GM19025 (cell line): ENCODE results near the gene SYCN.

Experiments
- ATAC-seq: cut with Tn5 transposase; IDR thresholded peaks from one replicate; pipeline ENCODE4 v1.9.1; 2021; ENCODE audit warnings: mild to moderate bottlenecking, low read depth, moderate library complexity; ENCODE audit not compliant: unreplicated experiment

The SYCN gene

DNA sequence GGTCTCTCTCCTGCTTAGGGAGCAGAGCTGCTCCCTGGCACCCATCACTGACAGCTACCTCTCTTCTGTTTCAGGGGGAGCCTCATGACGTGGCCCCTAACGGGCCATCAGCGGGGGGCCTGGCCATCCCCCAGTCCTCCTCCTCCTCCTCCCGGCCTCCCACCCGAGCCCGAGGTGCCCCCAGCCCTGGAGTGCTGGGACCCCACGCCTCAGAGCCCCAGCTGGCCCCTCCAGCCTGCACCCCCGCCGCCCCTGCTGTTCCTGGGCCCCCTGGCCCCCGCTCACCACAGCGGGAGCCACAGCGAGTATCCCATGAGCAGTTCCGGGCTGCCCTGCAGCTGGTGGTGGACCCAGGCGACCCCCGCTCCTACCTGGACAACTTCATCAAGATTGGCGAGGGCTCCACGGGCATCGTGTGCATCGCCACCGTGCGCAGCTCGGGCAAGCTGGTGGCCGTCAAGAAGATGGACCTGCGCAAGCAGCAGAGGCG lies 30.5 kb downstream of the SYCN start:
- no peak for ATAC-seq

DNA sequence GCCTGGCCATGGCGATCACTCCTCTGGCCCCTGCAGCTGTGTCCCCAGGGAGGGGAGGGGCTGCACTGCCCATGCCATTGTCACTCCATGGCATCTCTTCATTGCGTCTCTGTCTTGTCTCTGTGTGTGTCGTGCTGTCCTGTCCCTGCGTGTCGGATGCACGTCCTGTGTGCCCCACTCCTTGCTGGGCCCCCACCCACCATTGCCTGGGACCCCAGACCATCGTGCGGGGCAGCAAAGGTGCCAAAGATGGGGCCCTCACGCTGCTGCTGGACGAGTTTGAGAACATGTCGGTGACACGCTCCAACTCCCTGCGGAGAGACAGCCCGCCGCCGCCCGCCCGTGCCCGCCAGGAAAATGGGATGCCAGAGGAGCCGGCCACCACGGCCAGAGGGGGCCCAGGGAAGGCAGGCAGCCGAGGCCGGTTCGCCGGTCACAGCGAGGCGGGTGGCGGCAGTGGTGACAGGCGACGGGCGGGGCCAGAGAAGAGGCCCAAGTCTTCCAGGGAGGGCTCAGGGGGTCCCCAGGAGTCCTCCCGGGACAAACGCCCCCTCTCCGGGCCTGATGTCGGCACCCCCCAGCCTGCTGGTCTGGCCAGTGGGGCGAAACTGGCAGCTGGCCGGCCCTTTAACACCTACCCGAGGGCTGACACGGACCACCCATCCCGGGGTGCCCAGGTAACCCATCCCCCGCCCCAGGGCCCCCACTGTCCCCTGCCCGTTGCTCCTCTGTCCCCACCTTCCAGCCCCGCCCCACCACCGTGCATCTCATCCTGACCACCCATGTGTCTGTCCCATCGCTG lies 31.2 kb downstream of the SYCN start:
- no peak for ATAC-seq

DNA sequence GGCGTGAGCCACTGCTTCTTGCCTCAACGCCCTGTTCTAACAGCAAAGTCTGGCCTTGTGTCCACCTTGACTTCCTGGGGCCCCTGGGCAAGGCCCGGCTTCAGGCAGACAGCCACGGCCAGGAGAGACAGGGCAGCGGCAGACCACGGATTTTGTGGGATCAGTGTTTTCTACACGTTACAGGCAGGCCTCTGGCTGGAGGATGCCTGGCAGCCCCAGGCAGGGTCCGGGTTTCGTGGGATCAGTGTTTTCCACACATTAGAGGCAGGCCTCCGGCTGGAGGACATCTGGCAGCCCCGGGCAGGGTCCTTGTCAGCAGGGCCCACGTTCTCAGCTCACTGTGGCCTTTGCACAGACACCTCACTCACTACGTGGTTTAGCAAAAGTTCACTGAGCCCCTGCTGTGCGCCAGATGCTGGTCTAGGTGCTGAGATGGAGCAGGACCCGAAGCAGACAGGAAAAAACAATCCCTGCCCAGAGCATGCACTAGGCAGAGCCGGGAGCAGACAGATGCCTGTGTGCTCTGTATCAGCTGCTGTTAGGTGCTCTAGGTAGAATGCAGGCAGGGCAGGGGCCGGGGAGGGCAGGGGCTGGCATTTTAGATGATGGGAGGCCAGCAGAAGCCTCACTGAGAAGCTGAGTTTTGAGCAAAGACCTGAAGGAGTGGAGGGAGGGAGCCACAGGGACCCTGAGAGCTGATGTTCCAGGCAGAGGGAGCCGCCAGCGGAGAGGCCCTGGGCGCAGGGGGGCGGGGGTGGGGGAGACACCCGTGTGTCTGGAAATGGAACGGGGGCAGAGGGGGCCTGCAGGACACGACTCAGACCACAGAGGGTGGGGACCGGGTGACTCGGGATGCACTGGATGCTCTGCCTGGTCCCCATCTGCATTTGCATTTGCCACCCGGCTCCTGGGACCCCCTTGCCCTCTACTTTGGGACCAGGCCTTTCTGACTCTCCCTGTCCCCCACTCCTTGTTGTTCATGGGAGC lies 32.3 kb downstream of the SYCN start:
- ATAC-seq: no peak

GRCh38 chr19:39170386-39171231 lies 33.5 kb downstream of the SYCN start:
- no peak for ATAC-seq

- ATAC-seq: no peak
Observed at GRCh38 chr19:39169143-39169810, 34.8 kb downstream of the SYCN start.

DNA sequence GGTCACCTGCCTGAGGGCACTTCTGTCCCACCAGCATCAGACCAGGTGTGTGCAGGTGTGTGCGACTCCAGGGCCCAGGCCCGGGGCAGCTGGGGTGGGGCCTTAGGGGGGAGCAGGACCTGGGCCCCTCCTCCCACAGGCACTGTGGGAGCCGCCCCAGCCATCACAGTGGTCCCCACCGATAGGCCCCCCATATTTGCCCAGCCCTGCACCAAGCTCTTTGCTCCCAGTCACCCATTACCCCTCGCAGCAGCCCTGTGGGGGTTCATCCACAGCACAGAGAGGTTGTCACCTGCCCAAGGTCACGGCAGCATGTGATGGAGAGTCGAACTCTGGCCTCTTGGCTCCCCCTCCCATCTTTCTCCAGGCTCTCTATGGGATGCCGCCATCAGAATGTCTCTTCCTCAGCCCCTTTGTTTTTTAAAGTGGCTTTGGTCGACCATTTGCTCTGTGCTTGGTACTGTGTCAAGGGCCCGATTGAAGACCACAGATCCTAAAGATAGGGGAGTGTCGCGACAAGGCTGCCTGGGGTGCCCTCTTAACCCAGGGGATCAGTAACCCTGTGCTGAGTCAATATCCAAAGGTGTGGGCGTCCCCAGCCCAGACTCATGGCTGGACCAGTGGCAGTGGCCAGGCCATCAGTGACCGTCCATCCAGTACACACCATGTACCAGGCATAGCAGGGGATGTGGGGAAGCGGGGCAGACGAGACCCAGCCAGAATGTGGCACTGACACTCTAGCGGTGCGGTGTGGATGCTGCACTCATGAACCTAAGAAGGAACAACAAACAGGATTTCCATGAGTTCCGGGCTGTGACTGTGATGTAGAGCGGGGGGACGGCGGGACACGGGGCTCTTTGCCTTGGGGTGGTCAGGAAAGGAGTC lies 35.6 kb downstream of the SYCN start:
- no peak for ATAC-seq

DNA sequence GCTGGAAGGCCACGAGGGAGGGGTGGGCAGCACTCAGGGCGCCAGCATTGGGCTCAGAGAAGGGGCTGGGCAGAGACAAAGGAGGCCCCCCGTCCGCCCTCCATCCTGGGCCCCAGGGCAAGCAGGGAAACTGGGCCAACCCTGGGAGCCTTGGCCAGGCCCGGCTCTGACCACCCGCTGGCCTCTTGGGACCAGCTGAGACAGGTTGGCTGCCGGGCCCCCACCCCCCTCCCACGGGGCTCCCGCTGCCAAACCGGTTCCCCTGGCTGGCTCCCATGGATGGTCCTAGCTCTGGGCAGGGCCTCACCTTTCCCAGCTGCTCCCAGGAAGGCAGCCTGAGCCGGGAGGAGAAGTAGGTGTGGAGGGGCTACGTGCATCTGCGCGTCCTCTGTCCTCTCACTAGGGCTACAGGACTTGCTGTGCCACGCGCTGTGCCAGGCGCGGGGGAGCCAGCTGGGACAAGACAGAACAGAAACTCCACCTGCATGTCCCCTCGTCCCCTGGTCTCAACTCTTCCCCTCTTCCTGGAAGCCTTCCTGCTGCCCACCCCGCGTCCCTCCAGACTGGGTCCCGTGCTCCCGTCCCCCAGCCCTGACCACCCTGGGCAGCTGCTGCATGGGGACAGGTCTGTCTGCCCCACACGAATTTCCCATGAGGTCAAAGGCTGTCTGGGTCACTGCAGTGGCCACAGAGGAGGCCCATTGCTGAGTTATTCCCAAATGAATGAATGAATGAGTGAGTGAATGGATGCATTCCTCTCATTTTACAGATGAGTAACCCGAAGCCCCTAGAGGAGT lies 36.4 kb downstream of the SYCN start:
- ATAC-seq: no peak

DNA sequence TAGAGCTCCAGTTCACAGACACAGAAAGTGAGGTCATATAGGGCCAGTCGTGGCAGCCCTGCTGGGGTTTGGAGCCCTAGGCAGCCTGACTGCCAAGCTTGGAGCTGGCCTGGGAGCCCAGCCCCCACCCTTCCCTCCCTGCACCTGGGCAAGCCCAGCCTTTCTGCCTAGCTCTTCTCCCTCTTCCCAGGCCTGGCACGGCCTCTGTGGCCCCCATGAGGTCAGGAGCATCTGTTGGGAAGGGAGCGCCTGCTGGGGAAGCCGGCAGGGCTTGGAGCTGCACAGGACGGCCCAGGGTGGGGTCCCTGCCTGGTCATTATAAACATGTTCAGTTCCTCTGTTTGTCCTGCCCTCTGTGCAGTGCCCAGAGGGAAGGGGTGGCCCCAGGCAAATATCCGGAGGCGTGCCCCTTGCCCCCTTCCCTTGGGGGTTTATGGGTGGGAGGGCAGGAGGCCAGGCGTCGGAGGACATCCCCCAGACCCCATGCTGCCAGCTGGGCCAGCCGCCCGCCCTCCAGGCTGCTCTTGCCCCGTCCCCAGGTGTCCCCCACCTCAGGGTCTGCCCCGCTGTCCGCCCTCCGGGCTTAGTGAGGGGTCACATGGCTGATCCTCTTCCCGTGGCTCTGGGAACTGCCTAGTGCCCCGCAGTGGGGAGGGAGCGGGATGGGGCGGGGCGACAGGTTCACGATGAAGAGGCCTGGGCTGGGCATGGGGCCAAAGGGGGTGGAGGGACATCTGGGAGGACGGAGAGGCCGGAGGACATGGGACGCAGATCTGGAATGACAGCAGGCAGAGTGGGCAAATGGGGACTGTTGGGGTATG lies 37.3 kb downstream of the SYCN start:
- no peak for ATAC-seq

DNA sequence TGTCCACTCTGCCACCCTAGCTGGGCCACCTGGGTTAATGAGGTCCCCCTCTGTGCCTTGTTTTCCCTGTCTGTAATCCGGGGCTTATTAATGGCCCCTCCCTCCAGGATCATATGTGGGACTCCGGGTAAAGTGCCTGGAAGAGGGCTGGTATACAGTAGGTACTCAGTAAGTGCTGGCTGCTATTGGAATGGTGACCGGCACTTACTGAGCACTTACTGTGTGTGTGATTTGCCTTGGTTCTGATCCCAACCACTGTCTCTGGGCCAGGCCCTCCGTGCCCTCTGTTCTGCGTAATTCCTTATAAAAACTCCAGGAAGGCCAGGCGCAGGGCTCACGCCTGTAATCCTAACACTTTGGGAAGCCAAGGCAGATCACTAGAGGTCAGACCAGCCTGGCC lies 38.2 kb downstream of the SYCN start:
- ATAC-seq: no peak

DNA sequence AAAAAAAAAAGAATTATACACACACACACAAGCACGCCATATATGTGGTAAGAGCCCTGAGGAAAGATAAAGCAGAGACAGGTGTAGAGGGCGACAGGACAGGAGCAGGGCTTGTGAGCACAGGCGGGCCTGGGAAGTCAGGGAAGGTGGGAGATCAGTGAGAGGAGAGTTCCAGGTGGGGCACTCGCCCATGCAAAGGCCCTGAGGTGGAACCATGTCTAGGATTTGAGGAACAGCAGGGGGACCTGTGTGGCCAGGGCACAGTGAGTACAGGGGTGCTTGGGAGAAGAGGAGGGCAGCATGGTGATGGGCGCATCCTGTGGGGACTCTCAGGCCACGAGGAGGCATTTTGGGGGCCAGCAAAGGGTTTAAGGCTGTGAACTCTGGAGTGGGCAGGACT lies 39.8 kb downstream of the SYCN start:
- no peak for ATAC-seq

DNA sequence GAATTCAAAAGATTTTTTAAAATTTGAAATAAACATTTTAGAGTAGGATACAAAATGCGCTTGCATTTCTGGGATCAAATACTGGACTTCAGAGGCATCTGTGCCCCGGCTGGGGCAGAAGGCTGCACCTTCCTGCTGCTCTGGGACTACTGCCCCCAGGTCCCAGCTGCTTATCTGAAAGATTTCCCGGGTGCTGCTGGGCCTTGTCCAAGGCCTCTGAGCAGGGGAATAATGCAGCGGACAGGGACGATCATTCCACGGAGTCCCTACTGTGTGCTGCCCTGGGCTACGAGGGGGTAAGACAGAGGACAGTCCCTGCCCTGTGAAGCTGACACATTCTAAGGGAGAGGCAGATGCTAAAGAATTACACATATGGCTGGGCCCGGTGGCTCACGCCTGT lies 40.4 kb downstream of the SYCN start:
- ATAC-seq: no peak

DNA sequence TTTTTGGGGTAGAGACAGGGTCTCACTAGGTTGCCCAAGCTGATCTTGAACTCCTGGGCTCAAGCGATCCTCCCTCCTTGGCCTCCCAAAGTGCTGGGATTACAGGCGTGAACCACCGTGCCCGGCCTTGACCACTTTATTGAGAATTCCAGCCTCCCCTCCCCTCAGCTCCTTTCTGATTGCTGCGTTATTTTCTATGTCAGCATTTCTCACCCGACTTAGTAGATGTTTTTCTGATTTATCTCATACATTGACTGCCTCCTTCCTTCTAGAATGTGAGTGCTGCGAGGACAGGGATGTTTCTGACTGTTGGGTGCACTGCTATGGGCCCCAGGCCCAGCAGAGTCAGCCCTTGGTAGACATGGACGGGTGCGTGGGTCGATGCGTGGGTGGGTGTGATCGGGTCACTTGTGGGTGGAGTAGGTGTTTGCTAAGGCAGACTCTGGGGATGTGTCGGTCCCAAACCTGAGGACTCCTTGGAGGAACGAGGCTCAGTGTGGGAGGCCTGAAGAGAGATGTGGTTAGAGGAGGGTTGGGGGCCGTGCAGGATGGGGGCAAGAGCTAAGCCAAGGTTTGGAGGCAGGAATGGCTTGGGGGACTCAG lies 41.5 kb downstream of the SYCN start:
- no peak for ATAC-seq

DNA sequence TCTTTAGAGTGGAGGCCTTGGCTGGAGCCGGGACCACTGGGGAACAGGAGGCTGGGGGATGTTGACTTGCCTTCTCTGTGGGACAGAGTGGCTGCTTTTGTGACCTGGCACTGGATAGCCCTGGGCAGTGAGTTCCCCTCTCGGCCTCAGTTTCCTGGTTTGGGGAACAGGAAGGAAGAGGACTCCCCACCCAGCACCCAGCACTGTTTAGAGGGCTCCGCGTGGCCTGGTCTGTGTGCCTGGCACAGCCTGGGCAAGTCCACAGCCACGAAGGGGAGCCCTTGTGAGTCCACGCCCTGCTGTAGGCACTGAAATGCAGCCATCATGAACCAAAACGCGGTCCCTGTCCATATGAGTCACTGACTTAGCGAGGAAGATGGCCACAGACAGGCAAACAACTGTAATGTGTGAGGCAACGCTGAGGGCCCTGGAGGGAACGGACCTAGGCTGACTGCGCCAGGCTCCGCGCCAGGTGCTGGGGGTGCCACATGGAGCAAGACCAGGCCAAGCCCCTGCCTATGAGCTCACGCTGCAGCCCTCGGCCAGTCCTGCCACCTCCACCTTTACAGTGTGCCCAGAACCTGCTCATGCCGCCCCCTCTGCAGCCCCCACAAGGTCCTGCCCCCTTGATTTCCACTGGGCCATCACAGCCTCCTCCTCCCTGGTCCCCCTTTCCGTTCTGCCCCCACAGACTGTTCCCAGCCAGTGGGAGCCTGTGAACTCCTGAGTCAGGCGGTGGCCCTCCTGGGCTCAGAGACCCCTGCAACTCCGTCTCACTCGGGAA lies 43.0 kb downstream of the SYCN start:
- ATAC-seq: no peak

GRCh38 chr19:39160523-39160861 lies 43.6 kb downstream of the SYCN start:
- no peak for ATAC-seq

- no peak for ATAC-seq
Observed at GRCh38 chr19:39158646-39159260, 45.3 kb downstream of the SYCN start.

DNA sequence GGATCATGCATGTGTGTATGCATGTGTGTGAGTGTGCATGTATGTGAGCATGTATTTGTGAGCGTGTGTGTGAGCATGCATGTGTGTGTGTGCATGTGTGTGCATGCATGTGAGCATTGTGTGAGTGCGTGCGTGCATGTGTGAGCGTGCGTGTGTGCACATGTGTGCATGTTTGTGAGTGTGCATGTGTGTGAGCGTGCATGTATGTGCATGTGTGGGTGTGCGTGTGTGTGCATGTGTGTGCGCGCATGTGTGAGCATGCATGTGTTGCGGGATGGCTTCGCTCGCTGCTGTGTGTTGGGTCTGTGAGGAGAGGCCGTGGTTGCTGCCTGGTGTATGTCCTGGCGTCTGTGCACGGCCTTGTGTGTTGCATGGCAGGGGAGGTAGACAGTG lies 46.1 kb downstream of the SYCN start:
- ATAC-seq: no peak
